NCI-H2196 (cell line): ENCODE results near the gene KRTAP1-4.
"Not testable (repeated sequence)": the region's sequence is repeated elsewhere in the genome, so short reads cannot be mapped to it uniquely, and the experiment has no call there.

Experiments used
- DNase-seq: peaks from one replicate; lab custom pipeline; 2025; ENCODE audit not compliant: unreplicated experiment; lab: John Stamatoyannopoulos, UW

KRTAP1-4 gene

GRCh38 chr17:41029633-41030245, at the start of gene KRTAP1-4:
TSS of gene KRTAP1-4 (minus strand) at chr17:41030195. CDS start at chr17:41030078, 117 bp downstream.
- DNase-seq, result no peak

- no peak for DNase-seq
Observed at GRCh38 chr17:41076788-41077187, 46.8 kb upstream of the KRTAP1-4 start.

- no peak for DNase-seq
Observed at GRCh38 chr17:41073676-41074075, 43.7 kb upstream of the KRTAP1-4 start.

- no peak for DNase-seq
Observed at GRCh38 chr17:41071606-41072360, 41.8 kb upstream of the KRTAP1-4 start.

GRCh38 chr17:41069031-41069430, 39.0 kb upstream of the KRTAP1-4 start:
- no peak for DNase-seq

GRCh38 chr17:41067281-41067680, 37.3 kb upstream of the KRTAP1-4 start:
- no peak for DNase-seq

GRCh38 chr17:41065829-41066624, 36.0 kb upstream of the KRTAP1-4 start, which contains the start of gene KRTAP2-4:
TSS of gene KRTAP2-4 (minus strand) at chr17:41065879. CDS start at chr17:41065845, 34 bp downstream.
- no peak for DNase-seq

- not testable (repeated sequence) for DNase-seq
Observed at GRCh38 chr17:41065016-41065689, 35.2 kb upstream of the KRTAP1-4 start.

- no peak for DNase-seq
Observed at GRCh38 chr17:41064301-41064700, 34.3 kb upstream of the KRTAP1-4 start.

GRCh38 chr17:41063449-41063848, 33.5 kb upstream of the KRTAP1-4 start:
- DNase-seq, result no peak

- no peak for DNase-seq
Observed at GRCh38 chr17:41061964-41062363, 32.0 kb upstream of the KRTAP1-4 start.

- DNase-seq, result no peak
Observed at GRCh38 chr17:41060052-41060604, 30.1 kb upstream of the KRTAP1-4 start, which contains the start of gene KRTAP2-3. TSS of gene KRTAP2-3 (minus strand) at chr17:41060114. CDS start at chr17:41060050, 64 bp downstream.

- DNase-seq, result not testable (repeated sequence)
Observed at GRCh38 chr17:41059276-41060051, 29.5 kb upstream of the KRTAP1-4 start.

- DNase-seq, result no peak
Observed at GRCh38 chr17:41058741-41059140, 28.7 kb upstream of the KRTAP1-4 start.

GRCh38 chr17:41057547-41057946, 27.6 kb upstream of the KRTAP1-4 start:
- DNase-seq, result no peak

- not testable (repeated sequence) for DNase-seq
Observed at GRCh38 chr17:41055130-41055529, 25.1 kb upstream of the KRTAP1-4 start, which contains the start of gene KRTAP2-2. TSS of gene KRTAP2-2 (minus strand) at chr17:41055230. CDS start at chr17:41055211, 19 bp downstream.

GRCh38 chr17:41054556-41054955, 24.6 kb upstream of the KRTAP1-4 start:
- DNase-seq, result not testable (repeated sequence)

GRCh38 chr17:41054025-41054424, 24.0 kb upstream of the KRTAP1-4 start:
- no peak for DNase-seq

- no peak for DNase-seq
Observed at GRCh38 chr17:41052566-41052965, 22.6 kb upstream of the KRTAP1-4 start.

GRCh38 chr17:41049110-41049509, 19.1 kb upstream of the KRTAP1-4 start:
- no peak for DNase-seq
